Liver (tissue), 3 donors: ENCODE results near the gene TTBK1.

Source experiments
- CTCF ChIP-seq: fragments of 150-350 bp; IDR thresholded peaks from 2 replicates; pipeline ENCODE4 v1.5.1; 2017; ENCODE audit warnings: improper control_type of control experiment, low read depth, low read length; ENCODE audit not compliant: missing input control
- JUND ChIP-seq, 2 donors: IDR thresholded peaks; 2 replicates each; pipeline ENCODE4 v1.6.1; 2016; ENCODE audit warnings: antibody characterized with exemption in 2 of 2
- RAD21 ChIP-seq, 2 donors: IDR thresholded peaks; 2 replicates each; pipeline ENCODE4 v1.6.1; 2016; ENCODE audit warnings: antibody characterized with exemption in 2 of 2, mild to moderate bottlenecking in 2 of 2
- RXRA ChIP-seq, 2 donors: IDR thresholded peaks; 2 replicates each; pipeline ENCODE4 v1.6.1; 2017 to 2018; ENCODE audit warnings: antibody characterized with exemption in 2 of 2, mild to moderate bottlenecking in 1 of 2
- donor health status: healthy.
- donor health status: healthy.

- TF ChIP-seq JUND (IDR thresholded peaks at IDR 0.05) = no peak
- TF ChIP-seq RAD21 (IDR thresholded peaks at IDR 0.05) = no peak
- TF ChIP-seq CTCF = no peak
- TF ChIP-seq RXRA (IDR thresholded peaks at IDR 0.05) = no peak
Observed at GRCh38 chr6:43311666-43312065, 68.4 kb downstream of the TTBK1 start.
